ENCODE measurements around the gene MGME1. TPM values are rescaled to one million over a fixed set of nuclear protein-coding genes. Genes with fewer than 3 reads are reported as not detected.

MGME1 gene
- total RNA-seq, 2 donors from 2014 or later, result 17.1 to 22.0 TPM

- intact Hi-C loops (cut with DNase I, micrococcal nuclease), result no loop called here
- DNase-seq (no peak), ATAC-seq (no peak)
Observed at GRCh38 chr20:18039063-18039462, 70.2 kb downstream of the MGME1 start.

Other genes with a start within 250 kb of the MGME1 start
- 10 to 100 TPM; 95.3 to 98.4 TPM for gene SNX5, start 224 bp upstream of the MGME1 start, total RNA-seq
- 10 to 100 TPM; 17.0 to 21.7 TPM for gene OVOL2, start 88.9 kb downstream of the MGME1 start, total RNA-seq
- 10 to 100 TPM; 11.6 to 16.8 TPM for gene KAT14, start 168.8 kb downstream of the MGME1 start, total RNA-seq
- gene PET117, start 168.8 kb downstream of the MGME1 start, total RNA-seq, result 10 to 100 TPM; 14.8 to 16.8 TPM

All from left colon (tissue), 2 donors.